ENCODE data around the gene CDK2AP2. TPM values are rescaled to one million over a fixed set of nuclear protein-coding genes. Genes with fewer than 3 reads are reported as not detected.
A peak's percentile ranks its signal among the peaks of the same experiment; 100 is the strongest.

CDK2AP2 gene
- total and polyA plus RNA-seq, 9 of the 15 experiments (the other 6 are each of a cell fraction or from before 2014, with no cell fraction given), result 4.4 to 47.4 (median 21.7) TPM

GRCh38 chr11:67507864-67508485 lies at the start of gene CDK2AP2 (continued):
- peak; percentile 90 for TF ChIP-seq PRDM10 (IDR thresholded peaks at IDR 0.05; ENCODE audit: partially characterized antibody)
- TF ChIP-seq RBM15 (IDR thresholded peaks at IDR 0.05; ENCODE audit: insufficient read depth, low read length), result no peak
- TF ChIP-seq USF1 (CRISPR knock-in tag; IDR thresholded peaks at IDR 0.05), result no peak
- TF ChIP-seq GMEB1 (CRISPR knock-in tag; IDR thresholded peaks at IDR 0.05), result no peak
- peak in 1 of 2 experiments; percentile 17; a peak in 1 of 4 replicates for TF ChIP-seq TEAD1 (CRISPR knock-in tag; IDR thresholded peaks at IDR 0.05)
- no peak for TF ChIP-seq ZZZ3 (IDR thresholded peaks at IDR 0.05)
- no peak for TF ChIP-seq RHOXF2B (CRISPR knock-in tag; conservative IDR thresholded peaks at IDR 0.05)
- no peak for TF ChIP-seq ARHGAP35 (IDR thresholded peaks at IDR 0.05; ENCODE audit: partially characterized antibody)
- TF ChIP-seq ATF4 (CRISPR knock-in tag; IDR thresholded peaks at IDR 0.05), result no peak
- no peak for TF ChIP-seq NUFIP1 (IDR thresholded peaks at IDR 0.05; ENCODE audit: partially characterized antibody)
- peak; percentile 57 for TF ChIP-seq POLR2B (IDR thresholded peaks at IDR 0.05; ENCODE audit: low read depth, partially characterized antibody)
- no peak for TF ChIP-seq ZBTB26 (CRISPR knock-in tag; IDR thresholded peaks at IDR 0.05)
- TF ChIP-seq ZNF408 (CRISPR knock-in tag; IDR thresholded peaks at IDR 0.05; ENCODE audit: low read depth), result no peak
- no peak for TF ChIP-seq XRCC3 (IDR thresholded peaks at IDR 0.05)
- TF ChIP-seq HDAC8 (tag; IDR thresholded peaks at IDR 0.05), result no peak
- no peak for TF ChIP-seq FIP1L1 (IDR thresholded peaks at IDR 0.05; ENCODE audit: low read depth, low read length, poor library complexity, severe bottlenecking)
- no peak for TF ChIP-seq CREB3L1 (IDR thresholded peaks at IDR 0.05; ENCODE audit: borderline replicate concordance, low read depth)
- no peak for TF ChIP-seq HCFC1 (IDR thresholded peaks at IDR 0.05; ENCODE audit: low read depth, low read length)
